HEK293T (cell line): Measurements from ENCODE around the gene SETBP1.

Source experiments
- ARNT ChIP-seq: fragments of 450-650 bp; IDR thresholded peaks from 2 replicates; pipeline ENCODE4 v1.6.1; 2017; ENCODE audit warnings: mild to moderate bottlenecking
- FOXA1 ChIP-seq: fragments of 450-650 bp; IDR thresholded peaks from 2 replicates; pipeline ENCODE4 v1.6.1; 2016; ENCODE audit warnings: mild to moderate bottlenecking
- FOXK2 ChIP-seq: fragments of 450-650 bp; IDR thresholded peaks from 2 replicates; pipeline ENCODE4 v1.6.1; 2016; ENCODE audit warnings: mild to moderate bottlenecking
- FOXM1 ChIP-seq: fragments of 450-650 bp; IDR thresholded peaks from 2 replicates; pipeline ENCODE4 v1.6.1; 2017; ENCODE audit warnings: mild to moderate bottlenecking, borderline replicate concordance
- L3MBTL2 ChIP-seq: fragments of 450-650 bp; conservative IDR thresholded peaks from 2 replicates; pipeline ENCODE4 v1.6.1; 2016; ENCODE audit warnings: mild to moderate bottlenecking
- LEF1 ChIP-seq: fragments of 450-650 bp; IDR thresholded peaks from 2 replicates; pipeline ENCODE4 v1.6.1; 2017; ENCODE audit warnings: mild to moderate bottlenecking, borderline replicate concordance
- SP1 ChIP-seq: fragments of 450-650 bp; IDR thresholded peaks from 2 replicates; pipeline ENCODE4 v1.6.1; 2017
- SUZ12 ChIP-seq: fragments of 450-650 bp; IDR thresholded peaks from 2 replicates; pipeline ENCODE4 v1.6.1; 2016; ENCODE audit warnings: mild to moderate bottlenecking

- TF ChIP-seq SP1, result no peak
- no peak for TF ChIP-seq FOXK2
- no peak for TF ChIP-seq FOXA1
- no peak for TF ChIP-seq FOXM1
- no peak for TF ChIP-seq L3MBTL2
- TF ChIP-seq LEF1, result no peak
- TF ChIP-seq ARNT, result no peak
- no peak for TF ChIP-seq SUZ12
Observed at GRCh38 chr18:45044787-45045186, 364.1 kb downstream of the SETBP1 start.
